HG03025 (cell line): Measurements from ENCODE around the gene FMN2.

ENCODE experiments used
- ATAC-seq: cut with Tn5 transposase; IDR thresholded peaks from one replicate; pipeline ENCODE4 v1.9.1; 2021; ENCODE audit warnings: mild to moderate bottlenecking, moderate library complexity; ENCODE audit not compliant: unreplicated experiment, low FRiP score

The FMN2 gene

DNA sequence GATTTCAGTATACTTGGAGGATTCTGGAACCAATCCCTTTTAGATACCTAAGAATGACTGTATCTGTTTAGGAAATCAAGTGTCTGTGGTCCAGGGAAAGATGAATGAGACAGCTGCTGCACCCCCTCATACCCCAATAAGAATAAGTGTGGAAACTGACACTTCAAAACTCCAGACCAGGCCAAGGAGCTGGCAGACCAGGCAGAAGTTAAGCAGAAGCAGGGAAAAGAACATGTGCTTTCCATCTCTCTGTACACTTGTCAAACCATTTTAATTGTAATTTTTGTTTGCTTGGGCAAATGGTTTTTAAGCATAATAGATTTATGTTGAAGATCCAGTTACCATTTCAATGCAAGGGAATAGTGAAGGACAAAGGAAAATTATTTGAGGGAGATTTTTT is 420.1 kb downstream of the FMN2 start:
- no peak for ATAC-seq

DNA sequence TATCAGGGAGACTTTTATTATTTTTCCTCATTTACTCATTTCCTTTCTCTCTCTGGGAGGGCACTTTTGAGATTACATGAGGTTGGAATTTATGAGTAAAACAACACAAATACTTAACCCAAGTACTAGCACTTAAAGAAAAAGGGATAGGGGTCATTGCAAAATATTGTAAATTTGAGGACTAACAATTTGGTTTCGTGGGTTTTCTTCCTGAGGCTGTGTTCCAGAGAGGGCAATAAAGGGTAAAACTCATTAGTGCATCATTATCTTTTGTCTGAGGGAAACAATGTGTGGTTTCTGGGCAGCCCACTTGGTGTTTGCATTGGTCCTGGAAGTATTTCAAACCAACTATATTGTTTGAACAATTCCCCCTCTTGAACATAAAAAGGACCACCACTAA is 423.8 kb downstream of the FMN2 start:
- no peak for ATAC-seq

DNA sequence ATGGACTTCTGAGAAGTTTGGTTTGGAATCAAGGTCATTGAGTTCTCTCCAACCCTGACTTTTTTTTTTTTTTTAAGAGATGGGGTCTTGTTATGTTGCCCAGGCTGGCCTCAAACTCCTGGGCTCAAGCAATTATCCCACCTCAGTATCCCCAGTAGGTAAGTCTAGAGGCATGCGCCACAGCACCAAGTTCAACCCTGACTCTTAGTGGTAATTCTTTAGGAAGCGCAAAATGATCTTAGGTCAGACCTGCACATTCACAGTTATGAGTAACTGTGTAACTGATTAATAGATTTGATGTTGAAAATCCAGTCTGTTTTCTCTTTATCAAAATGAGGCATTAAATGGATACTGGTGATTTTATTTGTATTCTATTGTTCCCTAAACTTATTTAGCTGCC is 424.4 kb downstream of the FMN2 start:
- ATAC-seq: no peak

DNA sequence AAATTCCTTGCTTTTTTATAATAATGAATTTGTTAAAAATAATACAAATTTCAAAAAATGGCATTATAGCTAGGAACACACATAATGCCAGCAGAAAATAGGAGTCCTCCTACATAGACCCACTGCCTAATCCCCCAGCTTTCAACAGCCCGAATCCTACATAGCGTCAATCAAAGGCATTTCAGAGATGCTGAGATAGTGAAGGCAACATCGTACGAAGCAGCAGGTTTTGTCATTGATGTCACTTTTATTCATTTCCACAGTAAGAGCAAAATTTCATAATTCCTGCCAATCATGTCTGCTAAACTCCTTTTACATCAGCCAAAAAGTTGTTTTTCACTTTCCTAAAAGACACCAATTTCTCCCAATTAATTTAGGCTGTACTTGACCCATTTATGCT is 426.2 kb downstream of the FMN2 start:
- ATAC-seq: no peak

DNA sequence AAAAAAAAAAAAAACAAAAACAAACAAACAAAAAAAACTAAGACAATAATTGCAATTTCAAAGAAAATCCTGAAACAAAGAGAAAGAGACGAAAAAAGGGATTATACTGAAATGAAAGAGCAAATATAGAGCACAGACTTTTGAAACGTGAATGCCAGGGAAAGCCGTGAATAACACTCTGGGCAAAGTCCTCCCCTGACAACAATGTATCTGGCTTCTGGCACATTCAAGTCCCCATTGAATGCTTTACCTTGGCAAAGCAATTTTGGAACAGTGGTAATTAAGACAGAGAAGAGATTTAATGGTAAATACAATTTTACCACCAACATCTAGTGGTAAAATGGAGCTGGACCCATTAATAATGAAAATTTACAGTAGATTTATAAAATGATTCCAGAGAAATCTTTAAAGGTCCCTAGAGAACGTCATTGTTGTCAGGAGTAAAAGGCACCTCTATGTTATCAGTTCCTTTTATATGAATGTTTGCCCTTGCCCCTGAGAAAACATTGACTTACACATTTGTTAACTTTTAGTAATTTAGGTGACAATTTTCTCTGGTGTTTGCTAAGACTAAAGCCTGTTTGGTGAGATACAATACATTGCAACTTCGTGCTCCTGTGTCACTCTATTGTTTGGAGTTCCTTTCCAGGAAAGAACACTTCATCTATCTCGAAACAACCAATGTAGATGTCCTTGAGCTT is 430.6 kb downstream of the FMN2 start:
- ATAC-seq: no peak

DNA sequence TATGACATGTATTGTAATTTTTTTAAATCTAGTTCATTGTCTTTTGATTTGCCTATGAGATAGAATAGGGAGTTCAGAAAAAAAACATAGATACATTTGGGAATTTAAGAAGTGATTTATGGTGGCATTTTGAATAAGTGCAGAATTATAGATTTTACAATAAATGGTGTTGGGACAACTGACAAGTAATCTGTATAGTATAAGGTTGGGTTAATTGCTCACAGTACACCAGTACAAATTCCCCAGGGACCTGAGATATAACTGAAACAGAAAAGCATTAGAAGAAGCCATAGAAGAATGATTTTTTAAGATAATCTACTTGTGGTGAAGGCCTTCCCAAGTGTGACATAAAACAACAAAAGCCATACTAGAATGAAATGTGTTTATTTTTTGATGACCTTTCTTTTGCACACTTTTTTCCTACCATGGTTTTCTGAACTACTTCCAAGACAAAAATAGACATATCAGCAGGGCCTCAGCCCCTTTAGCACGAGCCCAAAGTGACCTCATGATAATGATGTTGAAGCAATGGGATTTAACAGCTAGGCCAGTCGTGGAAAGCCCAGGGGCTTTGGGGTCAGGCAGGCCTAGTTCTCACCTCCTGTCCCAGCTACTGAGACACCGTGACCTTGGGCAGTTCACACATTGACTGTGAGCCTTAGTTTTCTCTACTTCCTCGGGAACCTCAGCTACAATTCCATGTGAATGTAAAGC is 432.8 kb downstream of the FMN2 start:
- ATAC-seq: no peak
